ENCODE data around the gene XIRP1. TPM values are rescaled to one million over a fixed set of nuclear protein-coding genes. Genes with fewer than 3 reads are reported as not detected.
"Not testable (repeated sequence)": the region's sequence is repeated elsewhere in the genome, so short reads cannot be mapped to it uniquely, and the experiment has no call there.

XIRP1 gene, protein sequence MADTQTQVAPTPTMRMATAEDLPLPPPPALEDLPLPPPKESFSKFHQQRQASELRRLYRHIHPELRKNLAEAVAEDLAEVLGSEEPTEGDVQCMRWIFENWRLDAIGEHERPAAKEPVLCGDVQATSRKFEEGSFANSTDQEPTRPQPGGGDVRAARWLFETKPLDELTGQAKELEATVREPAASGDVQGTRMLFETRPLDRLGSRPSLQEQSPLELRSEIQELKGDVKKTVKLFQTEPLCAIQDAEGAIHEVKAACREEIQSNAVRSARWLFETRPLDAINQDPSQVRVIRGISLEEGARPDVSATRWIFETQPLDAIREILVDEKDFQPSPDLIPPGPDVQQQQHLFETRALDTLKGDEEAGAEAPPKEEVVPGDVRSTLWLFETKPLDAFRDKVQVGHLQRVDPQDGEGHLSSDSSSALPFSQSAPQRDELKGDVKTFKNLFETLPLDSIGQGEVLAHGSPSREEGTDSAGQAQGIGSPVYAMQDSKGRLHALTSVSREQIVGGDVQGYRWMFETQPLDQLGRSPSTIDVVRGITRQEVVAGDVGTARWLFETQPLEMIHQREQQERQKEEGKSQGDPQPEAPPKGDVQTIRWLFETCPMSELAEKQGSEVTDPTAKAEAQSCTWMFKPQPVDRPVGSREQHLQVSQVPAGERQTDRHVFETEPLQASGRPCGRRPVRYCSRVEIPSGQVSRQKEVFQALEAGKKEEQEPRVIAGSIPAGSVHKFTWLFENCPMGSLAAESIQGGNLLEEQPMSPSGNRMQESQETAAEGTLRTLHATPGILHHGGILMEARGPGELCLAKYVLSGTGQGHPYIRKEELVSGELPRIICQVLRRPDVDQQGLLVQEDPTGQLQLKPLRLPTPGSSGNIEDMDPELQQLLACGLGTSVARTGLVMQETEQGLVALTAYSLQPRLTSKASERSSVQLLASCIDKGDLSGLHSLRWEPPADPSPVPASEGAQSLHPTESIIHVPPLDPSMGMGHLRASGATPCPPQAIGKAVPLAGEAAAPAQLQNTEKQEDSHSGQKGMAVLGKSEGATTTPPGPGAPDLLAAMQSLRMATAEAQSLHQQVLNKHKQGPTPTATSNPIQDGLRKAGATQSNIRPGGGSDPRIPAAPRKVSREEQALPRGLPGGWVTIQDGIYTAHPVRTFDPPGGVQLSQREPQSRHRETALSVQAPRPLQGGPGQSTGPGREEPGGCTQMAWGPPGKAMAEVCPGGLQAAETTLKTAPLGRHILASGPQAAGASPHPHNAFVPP (N-terminal part only)
- total RNA-seq, result not detected

DNA sequence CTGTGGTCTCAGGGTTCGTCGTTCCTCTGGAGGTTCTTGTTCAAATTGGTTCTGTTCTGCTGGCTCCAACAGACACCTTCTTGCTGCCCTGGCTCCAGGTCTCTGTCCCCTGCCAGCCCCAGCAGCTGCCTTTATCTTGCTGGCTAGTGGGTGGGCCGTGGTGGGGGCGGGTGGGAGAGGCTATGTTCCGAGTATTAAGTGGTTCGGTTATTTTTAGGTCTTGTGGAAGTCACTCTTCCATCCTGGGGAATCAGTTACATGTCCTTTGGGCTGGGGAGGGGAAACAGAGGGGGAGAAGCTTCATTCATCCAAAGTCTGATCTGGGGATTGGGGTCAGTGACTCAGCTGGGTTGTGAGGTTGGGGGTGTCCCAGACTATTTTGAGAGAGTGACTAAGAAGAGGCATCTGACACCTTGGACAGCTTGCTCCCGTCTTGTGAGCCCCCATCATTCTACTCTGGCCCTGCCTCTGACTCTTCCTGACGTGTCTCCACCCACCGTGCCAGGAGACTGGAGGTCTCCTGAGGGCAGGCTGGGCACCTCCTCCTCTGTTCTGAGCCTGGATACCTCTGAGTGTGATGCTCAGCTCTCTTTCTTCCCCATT, at the start of gene XIRP1:
Gene XIRP1, minus strand, starts transcription at position 106 of the 603 bp plus-strand sequence. CDS start 3,150 bp downstream, outside the sequence.
- no peak for ATAC-seq
- DNase-seq (ENCODE audit: low spot score), result no peak

- no peak for DNase-seq (ENCODE audit: low spot score)
- ATAC-seq, result no peak
Observed at GRCh38 chr3:39241561-39241960, 49.2 kb upstream of the XIRP1 start.

- no peak for ATAC-seq
- no peak for DNase-seq (ENCODE audit: low spot score)
Observed at GRCh38 chr3:39237027-39237426, 44.6 kb upstream of the XIRP1 start.

DNA sequence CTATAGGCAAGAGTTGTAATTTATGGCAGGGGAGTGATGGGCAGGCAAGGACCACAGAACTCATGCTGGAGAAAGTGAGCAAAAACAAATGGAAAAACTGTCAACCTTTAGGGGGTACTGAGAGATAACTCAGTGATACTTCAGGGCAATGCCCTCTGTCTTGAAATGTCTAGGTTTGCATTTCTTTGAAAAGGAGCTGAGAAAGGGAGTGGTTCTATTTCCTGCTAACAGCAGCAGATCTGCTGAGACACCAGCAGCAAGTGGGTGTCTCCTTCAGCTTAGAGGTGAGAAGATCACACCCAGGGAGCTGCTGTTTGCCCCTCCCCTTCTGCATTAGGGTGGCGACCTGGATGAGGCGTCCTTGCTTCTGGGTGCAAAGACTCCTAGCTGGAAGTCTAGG, 42.3 kb upstream of the XIRP1 start:
- ATAC-seq (no peak), DNase-seq (ENCODE audit: low spot score) (no peak)

DNA sequence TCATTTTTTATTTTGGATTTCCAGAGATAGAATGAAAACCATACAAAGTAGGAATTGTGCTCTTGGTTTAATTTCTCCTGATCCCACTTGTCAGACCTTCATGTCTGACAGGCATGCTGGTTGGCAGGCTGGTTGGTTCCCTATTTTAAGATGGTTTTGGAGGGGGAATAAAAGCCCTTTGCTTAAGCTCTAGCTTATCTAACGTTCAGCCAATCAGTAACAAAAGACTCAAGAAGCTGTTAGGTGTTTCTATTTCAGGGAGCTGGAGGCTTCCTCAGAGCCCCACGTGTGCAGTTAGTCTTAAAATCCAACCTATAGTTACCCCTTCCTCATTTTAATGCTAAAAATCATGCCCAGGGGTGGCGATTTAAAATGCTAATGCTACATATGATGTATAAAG, 40.5 kb upstream of the XIRP1 start:
- no peak for DNase-seq (ENCODE audit: low spot score)
- ATAC-seq, result no peak

DNA sequence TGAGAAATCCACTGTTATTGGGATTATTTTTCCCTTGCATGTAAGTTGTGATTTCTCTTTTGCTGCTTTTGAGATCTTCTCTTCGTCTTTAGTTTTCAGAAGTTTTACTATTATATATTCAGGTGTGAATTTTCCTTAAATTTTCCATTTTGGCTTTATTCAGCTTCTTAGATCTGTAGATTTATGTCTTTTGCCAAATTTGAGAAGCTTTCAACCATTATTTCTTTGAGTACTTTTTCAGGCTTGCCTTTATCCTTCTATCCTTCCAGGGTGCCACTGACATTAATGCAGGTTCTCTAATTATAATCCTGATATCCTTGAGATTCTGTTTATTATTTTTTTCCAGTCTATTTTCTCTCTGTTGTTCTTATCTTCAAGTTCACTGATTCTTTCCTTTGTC, 38.1 kb upstream of the XIRP1 start:
- DNase-seq (ENCODE audit: low spot score) (no peak), ATAC-seq (no peak)

- ATAC-seq (no peak), DNase-seq (ENCODE audit: low spot score) (no peak)
Observed at GRCh38 chr3:39228496-39228895, 36.1 kb upstream of the XIRP1 start.

DNA sequence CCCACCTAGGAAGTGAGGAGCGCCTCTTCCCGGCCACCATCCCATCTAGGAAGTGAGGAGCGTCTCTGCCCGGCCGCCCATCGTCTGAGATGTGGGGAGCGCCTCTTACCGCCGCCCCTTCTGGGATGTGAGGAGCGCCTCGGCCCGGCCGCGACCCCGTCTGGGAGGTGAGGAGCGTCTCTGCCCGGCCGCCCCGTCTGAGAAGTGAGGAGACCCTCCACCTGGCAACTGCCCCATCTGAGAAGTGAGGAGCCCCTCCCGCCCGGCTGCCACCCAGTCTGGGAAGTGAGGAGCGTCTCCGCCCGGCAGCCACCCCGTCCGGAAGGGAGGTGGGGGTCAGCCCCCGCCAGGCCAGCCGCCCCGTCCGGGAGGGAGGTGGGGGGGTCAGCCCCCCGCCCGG, 35.2 kb upstream of the XIRP1 start:
- not testable (repeated sequence) for ATAC-seq; DNase-seq (ENCODE audit: low spot score)

GRCh38 chr3:39226106-39226741, 33.8 kb upstream of the XIRP1 start:
- ATAC-seq (no peak), DNase-seq (ENCODE audit: low spot score) (no peak)

- no peak for DNase-seq (ENCODE audit: low spot score)
- ATAC-seq, result no peak
Observed at GRCh38 chr3:39224288-39224687, 31.9 kb upstream of the XIRP1 start.

DNA sequence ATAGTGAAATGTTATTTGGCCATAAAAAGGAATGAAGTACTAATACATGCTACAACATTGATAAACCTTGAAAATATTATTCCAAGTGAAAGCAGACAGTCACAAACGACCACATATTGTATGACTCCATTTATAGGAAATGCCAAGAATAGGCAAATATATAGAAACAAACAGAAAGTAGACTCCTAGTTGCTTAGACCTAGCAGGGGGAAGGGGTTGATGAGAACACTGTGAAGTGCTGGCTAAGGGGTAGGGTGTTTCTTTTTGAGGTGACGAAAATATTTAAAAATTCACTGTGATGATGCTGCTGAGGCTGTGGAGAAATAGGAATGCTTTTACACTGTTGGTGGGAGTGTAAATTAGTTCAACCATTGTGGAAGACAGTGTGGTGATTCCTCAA, 30.5 kb upstream of the XIRP1 start:
- no peak for ATAC-seq
- DNase-seq (ENCODE audit: low spot score), result no peak

DNA sequence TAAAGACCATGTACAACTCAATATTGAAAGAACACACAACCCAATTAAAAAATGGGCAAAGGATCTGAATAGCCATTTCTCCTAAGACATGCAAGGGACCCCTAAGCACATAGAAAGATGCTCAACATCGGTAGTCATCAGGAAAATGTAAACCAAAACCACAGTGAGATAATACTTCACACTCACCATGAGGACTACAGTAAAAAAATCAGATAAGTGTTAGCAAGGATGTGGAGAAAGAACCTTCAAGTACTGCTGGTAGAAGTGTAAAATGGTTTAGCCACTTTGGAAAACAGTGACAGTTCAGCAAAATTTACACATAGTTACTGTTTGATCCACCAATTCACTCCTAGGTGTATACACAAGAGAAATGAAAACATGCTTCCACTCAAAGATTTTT, 30.1 kb upstream of the XIRP1 start:
- ATAC-seq (no peak), DNase-seq (ENCODE audit: low spot score) (no peak)

- no peak for DNase-seq (ENCODE audit: low spot score)
- ATAC-seq, result no peak
Observed at GRCh38 chr3:39221141-39221530, 28.7 kb upstream of the XIRP1 start.

- ATAC-seq (no peak), DNase-seq (ENCODE audit: low spot score) (no peak)
Observed at GRCh38 chr3:39220407-39221140, 28.2 kb upstream of the XIRP1 start.

GRCh38 chr3:39219702-39220101, 27.3 kb upstream of the XIRP1 start:
- no peak for ATAC-seq

GRCh38 chr3:39216176-39216790, 23.9 kb upstream of the XIRP1 start:
- ATAC-seq, result peak; percentile 34

More at GRCh38 chr3:39219702-39220101, 27.3 kb upstream of the XIRP1 start:
- DNase-seq (ENCODE audit: low spot score), result no peak

GRCh38 chr3:39213613-39214012, 21.2 kb upstream of the XIRP1 start:
- ATAC-seq (no peak), DNase-seq (ENCODE audit: low spot score) (no peak)

More at GRCh38 chr3:39216176-39216790, 23.9 kb upstream of the XIRP1 start:
- no peak for DNase-seq (ENCODE audit: low spot score)

GRCh38 chr3:39212665-39213064, 20.3 kb upstream of the XIRP1 start:
- DNase-seq (ENCODE audit: low spot score), result no peak
- no peak for ATAC-seq
